ENCODE measurements around the gene RABEPK. TPM values are rescaled to one million over a fixed set of nuclear protein-coding genes. Genes with fewer than 3 reads are reported as not detected.
"Not testable (repeated sequence)": the region's sequence is repeated elsewhere in the genome, so short reads cannot be mapped to it uniquely, and the experiment has no call there.

RABEPK gene
- total RNA-seq, 2 donors from 2014 or later, result 10.3 to 11.0 TPM

GRCh38 chr9:125239631-125240597 lies 39.6 kb downstream of the RABEPK start:
- DNase-seq (no peak), ATAC-seq (no peak)
- intact Hi-C loops (cut with DNase I, micrococcal nuclease), result no loop called here

- DNase-seq, result no peak
- ATAC-seq, result peak; percentile 36
- intact Hi-C loops (cut with DNase I, micrococcal nuclease), result no loop called here
These were observed 40.3 kb downstream of the RABEPK start for GRCh38 chr9:125240649-125240999.

GRCh38 chr9:125241000-125241862 lies 40.9 kb downstream of the RABEPK start, which contains the start of gene HSPA5:
HSPA5 (minus strand) TSS chr9:125241343; CDS start chr9:125241126, 217 bp downstream.
- DNase-seq (peak; percentile 100), ATAC-seq (peak; percentile 92)
- intact Hi-C loops (cut with DNase I, micrococcal nuclease), result no loop called here

GRCh38 chr9:125241863-125242739 lies 41.8 kb downstream of the RABEPK start:
- intact Hi-C loops (cut with DNase I, micrococcal nuclease), result no loop called here
- DNase-seq, result peak; percentile 42 to 55
- peak; percentile 28 for ATAC-seq

- intact Hi-C loops (cut with DNase I, micrococcal nuclease), result no loop called here
- no peak for ATAC-seq
- DNase-seq, result no peak
These were observed 43.5 kb downstream of the RABEPK start for GRCh38 chr9:125243792-125244260.

- ATAC-seq (no peak), DNase-seq (no peak)
- intact Hi-C loops (cut with DNase I, micrococcal nuclease), result no loop called here
These were observed 45.9 kb downstream of the RABEPK start for GRCh38 chr9:125246261-125246667.

- ATAC-seq (no peak), DNase-seq (no peak)
- intact Hi-C loops (cut with DNase I, micrococcal nuclease), result no loop called here
These were observed 53.9 kb downstream of the RABEPK start for GRCh38 chr9:125254231-125254630.

- ATAC-seq, result no peak
- DNase-seq, result no peak
- intact Hi-C loops (cut with DNase I, micrococcal nuclease), result no loop called here
These were observed 55.5 kb downstream of the RABEPK start for GRCh38 chr9:125255781-125256391.

- intact Hi-C loops (cut with DNase I, micrococcal nuclease), result no loop called here
- DNase-seq (no peak), ATAC-seq (no peak)
These were observed 57.9 kb downstream of the RABEPK start for GRCh38 chr9:125258160-125258785.

- peak in 1 of 2 donors; percentile 28 for DNase-seq
- intact Hi-C loops (cut with DNase I, micrococcal nuclease), result no loop called here
- no peak for ATAC-seq
These were observed 58.6 kb downstream of the RABEPK start for GRCh38 chr9:125258832-125259534.

- no peak for ATAC-seq
- intact Hi-C loops (cut with DNase I, micrococcal nuclease), result no loop called here
- no peak for DNase-seq
These were observed 60.2 kb downstream of the RABEPK start for GRCh38 chr9:125260561-125260960.

- intact Hi-C loops (cut with DNase I, micrococcal nuclease), result no loop called here
- DNase-seq, result peak; percentile 88 to 89
- ATAC-seq, result peak; percentile 98
These were observed 61.4 kb downstream of the RABEPK start, which contains the start of gene GAPVD1 for GRCh38 chr9:125261501-125262293. GAPVD1 (plus strand) TSS chr9:125261826; CDS start chr9:125298922, 37,096 bp downstream.

GRCh38 chr9:125262294-125262991 lies 62.1 kb downstream of the RABEPK start:
- ATAC-seq (no peak), DNase-seq (no peak)
- intact Hi-C loops (cut with DNase I, micrococcal nuclease), result no loop called here

GRCh38 chr9:125264068-125264467 lies 63.7 kb downstream of the RABEPK start:
- DNase-seq; intact Hi-C loops (cut with DNase I, micrococcal nuclease); ATAC-seq: not testable (repeated sequence)

- intact Hi-C loops (cut with DNase I, micrococcal nuclease), result no loop called here
- DNase-seq (no peak), ATAC-seq (no peak)
These were observed 68.2 kb downstream of the RABEPK start for GRCh38 chr9:125268394-125269013.

Measured in left colon (tissue), 2 donors.